B cell (primary cell): ENCODE results near the gene ACIN1.

Experiments
- EZH2 ChIP-seq: IDR thresholded peaks from 2 replicates; pipeline ENCODE4 v1.6.1; 2012; ENCODE audit warnings: borderline replicate concordance, low read depth, mild to moderate bottlenecking, moderate library complexity, low read length; ENCODE audit not compliant: insufficient read depth, poor library complexity, severe bottlenecking
- TF ChIP-seq, protein P1 (sequence below): fragments of 200-600 bp; IDR thresholded peaks from one replicate; pipeline ENCODE4 v1.8.0; 2022; ENCODE audit warnings: antibody characterized with exemption, mild to moderate bottlenecking

DNA sequence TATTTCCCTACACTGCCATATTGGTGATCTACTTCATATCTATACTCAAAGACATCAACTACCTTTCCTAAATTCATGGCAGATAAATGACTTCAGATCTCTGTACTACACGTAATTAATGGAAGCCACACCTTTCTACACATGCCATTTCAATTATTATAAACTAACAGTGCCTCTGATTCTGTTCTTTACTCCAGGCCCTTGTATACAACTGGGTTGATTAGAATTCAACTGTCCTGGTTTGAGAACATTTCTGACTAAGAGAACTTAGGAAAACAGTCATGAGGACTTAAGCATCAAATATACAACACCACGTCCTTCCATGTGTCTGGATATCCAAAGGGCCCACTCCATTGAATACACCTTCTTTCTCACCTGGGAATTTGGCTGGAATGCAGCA lies 1.8 kb downstream of the ACIN1 start:
- TF ChIP-seq, protein P1, sequence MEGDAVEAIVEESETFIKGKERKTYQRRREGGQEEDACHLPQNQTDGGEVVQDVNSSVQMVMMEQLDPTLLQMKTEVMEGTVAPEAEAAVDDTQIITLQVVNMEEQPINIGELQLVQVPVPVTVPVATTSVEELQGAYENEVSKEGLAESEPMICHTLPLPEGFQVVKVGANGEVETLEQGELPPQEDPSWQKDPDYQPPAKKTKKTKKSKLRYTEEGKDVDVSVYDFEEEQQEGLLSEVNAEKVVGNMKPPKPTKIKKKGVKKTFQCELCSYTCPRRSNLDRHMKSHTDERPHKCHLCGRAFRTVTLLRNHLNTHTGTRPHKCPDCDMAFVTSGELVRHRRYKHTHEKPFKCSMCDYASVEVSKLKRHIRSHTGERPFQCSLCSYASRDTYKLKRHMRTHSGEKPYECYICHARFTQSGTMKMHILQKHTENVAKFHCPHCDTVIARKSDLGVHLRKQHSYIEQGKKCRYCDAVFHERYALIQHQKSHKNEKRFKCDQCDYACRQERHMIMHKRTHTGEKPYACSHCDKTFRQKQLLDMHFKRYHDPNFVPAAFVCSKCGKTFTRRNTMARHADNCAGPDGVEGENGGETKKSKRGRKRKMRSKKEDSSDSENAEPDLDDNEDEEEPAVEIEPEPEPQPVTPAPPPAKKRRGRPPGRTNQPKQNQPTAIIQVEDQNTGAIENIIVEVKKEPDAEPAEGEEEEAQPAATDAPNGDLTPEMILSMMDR, result no peak
- TF ChIP-seq EZH2, result no peak
